MM.1S (cell line): Measurements from ENCODE around the gene CYP4F2.
"Not testable (repeated sequence)": the region's sequence is repeated elsewhere in the genome, so short reads cannot be mapped to it uniquely, and the experiment has no call there.

Source experiments
- DNase-seq: peaks from one replicate; pipeline ENCODE4 v3.0.0-alpha.2; 2015
- H2AFZ ChIP-seq: fragments of 300-600 bp; sonication (generic); 2 replicates; pipeline ENCODE4 v1.6.0; 2016; ENCODE audit warnings: antibody characterized with exemption, low read length
- H3F3A ChIP-seq: fragments of 300-600 bp; sonication (generic); 2 replicates; pipeline ENCODE4 v1.6.1; 2016; ENCODE audit warnings: mild to moderate bottlenecking, antibody characterized with exemption, low read length, moderate library complexity, mixed read lengths; ENCODE audit not compliant: insufficient read depth
- H3K27ac ChIP-seq: fragments of 300-600 bp; sonication (generic); 2 replicates; pipeline ENCODE4 v1.5.1; 2016; ENCODE audit warnings: mild to moderate bottlenecking, low read length
- H3K27me3 ChIP-seq: fragments of 300-600 bp; sonication (generic); replicated peaks from 2 replicates; pipeline ENCODE4 v1.6.0; 2016; ENCODE audit warnings: low read length; ENCODE audit not compliant: insufficient read depth
- H3K36me3 ChIP-seq: fragments of 300-600 bp; sonication (generic); replicated peaks from 2 replicates; pipeline ENCODE4 v1.6.1; 2016; ENCODE audit warnings: mild to moderate bottlenecking, low read length, mixed read lengths; ENCODE audit not compliant: insufficient read depth
- H3K4me1 ChIP-seq: fragments of 300-600 bp; sonication (generic); 2 replicates; pipeline ENCODE4 v1.6.1; 2016; ENCODE audit warnings: low read length, mixed read lengths
- H3K4me2 ChIP-seq: fragments of 300-600 bp; sonication (generic); 2 replicates; pipeline ENCODE4 v1.6.0; 2016; ENCODE audit warnings: low read depth, low read length
- H3K4me3 ChIP-seq: fragments of 300-600 bp; sonication (generic); 2 replicates; pipeline ENCODE4 v1.5.1; 2016; ENCODE audit warnings: low read length, mixed read lengths
- H3K79me2 ChIP-seq: fragments of 300-600 bp; sonication (generic); 2 replicates; pipeline ENCODE4 v1.6.1; 2016; ENCODE audit warnings: mixed run types, low read length, mixed read lengths
- H3K9ac ChIP-seq: fragments of 300-600 bp; sonication (generic); 2 replicates; pipeline ENCODE4 v1.6.1; 2016; ENCODE audit warnings: low read length, mixed read lengths
- H3K9me2 ChIP-seq: fragments of 300-600 bp; sonication (generic); replicated peaks from 2 replicates; pipeline ENCODE4 v1.6.1; 2016; ENCODE audit warnings: mild to moderate bottlenecking, low read length, mixed read lengths; ENCODE audit not compliant: insufficient read depth
- H3K9me3 ChIP-seq: fragments of 300-600 bp; sonication (generic); replicated peaks from 2 replicates; pipeline ENCODE4 v1.6.1; 2016; ENCODE audit warnings: mild to moderate bottlenecking, low read length, mixed read lengths; ENCODE audit not compliant: insufficient read depth
- H4K20me1 ChIP-seq: fragments of 300-600 bp; sonication (generic); 2 replicates; pipeline ENCODE4 v1.6.1; 2016; ENCODE audit warnings: mild to moderate bottlenecking, low read length, moderate library complexity, mixed read lengths; ENCODE audit not compliant: insufficient read depth
- CTCF ChIP-seq: fragments of 300-600 bp; sonication (generic); IDR thresholded peaks from 2 replicates; pipeline ENCODE4 v1.5.1; 2016; ENCODE audit warnings: antibody characterized with exemption, low read length, mixed read lengths
- EZH2 ChIP-seq: fragments of 300-600 bp; sonication (generic); optimal IDR thresholded peaks from 2 replicates; pipeline ENCODE3; 2017; ENCODE audit warnings: low read depth, mild to moderate bottlenecking, antibody characterized with exemption, low read length, mixed read lengths
- EZH2phosphoT487 ChIP-seq: fragments of 300-600 bp; sonication (generic); IDR thresholded peaks from 2 replicates; pipeline ENCODE4 v1.6.1; 2018; ENCODE audit warnings: antibody characterized with exemption, low read length

CYP4F2 gene

GRCh38 chr19:15859187-15859586 lies 38.7 kb downstream of the CYP4F2 start:
- Histone ChIP-seq H3K4me2 (no peak overlapping the region), H3K4me1 (no peaks in the 10 kb centered on the region), H3F3A (no peaks in the 10 kb centered on the region), H3K36me3 (no peaks in the 10 kb centered on the region), H3K4me3 (no peak overlapping the region), H3K27me3 (peaks cover 71% of the 10 kb centered on the region), H3K9me2 (no peaks in the 10 kb centered on the region), H2AFZ (no peak overlapping the region), H3K27ac (no peak overlapping the region), H3K9me3 (no peaks in the 10 kb centered on the region), H3K79me2 (no peaks in the 10 kb centered on the region), H4K20me1 (no peaks in the 10 kb centered on the region), H3K9ac (no peak overlapping the region)
- DNase-seq = no peak
- no peak for TF ChIP-seq CTCF
- no peak for TF ChIP-seq EZH2
- TF ChIP-seq EZH2phosphoT487 = no peak

GRCh38 chr19:15850385-15850784 lies 47.5 kb downstream of the CYP4F2 start:
- no peak overlapping the region for H3K4me3 ChIP-seq
- H3K4me2 ChIP-seq = no peak overlapping the region
- no peaks in the 10 kb centered on the region for H3K79me2 ChIP-seq
- no peak overlapping the region for H3K27ac ChIP-seq
- H3K36me3 ChIP-seq = no peaks in the 10 kb centered on the region
- no peaks in the 10 kb centered on the region for H3F3A ChIP-seq
- no peaks in the 10 kb centered on the region for H4K20me1 ChIP-seq
- H3K9me3 ChIP-seq = no peaks in the 10 kb centered on the region
- H3K27me3 ChIP-seq = peaks cover 68% of the 10 kb centered on the region
- H2AFZ ChIP-seq = no peak overlapping the region
- TF ChIP-seq CTCF (no peak), EZH2phosphoT487 (no peak), EZH2 (no peak)
- DNase-seq = no peak
- no peaks in the 10 kb centered on the region for H3K9me2 ChIP-seq
- H3K4me1 ChIP-seq = no peaks in the 10 kb centered on the region
- no peak overlapping the region for H3K9ac ChIP-seq

GRCh38 chr19:15846923-15847322 lies 51.0 kb downstream of the CYP4F2 start:
- Histone ChIP-seq H3K27me3 (peaks cover 65% of the 10 kb centered on the region), H3K79me2 (no peaks in the 10 kb centered on the region), H3K9ac (no peak overlapping the region), H3F3A (no peaks in the 10 kb centered on the region), H2AFZ (no peak overlapping the region), H3K4me1 (no peaks in the 10 kb centered on the region), H3K27ac (no peak overlapping the region), H4K20me1 (no peaks in the 10 kb centered on the region), H3K9me2 (no peaks in the 10 kb centered on the region), H3K4me2 (no peak overlapping the region), H3K4me3 (no peak overlapping the region), H3K9me3 (no peaks in the 10 kb centered on the region), H3K36me3 (no peaks in the 10 kb centered on the region)
- TF ChIP-seq EZH2 (no peak), EZH2phosphoT487 (no peak), CTCF (no peak)
- DNase-seq = no peak

GRCh38 chr19:15843894-15844222 lies 54.0 kb downstream of the CYP4F2 start:
- H3K4me1 ChIP-seq, H3K9ac ChIP-seq, H4K20me1 ChIP-seq, H3F3A ChIP-seq, H3K4me3 ChIP-seq, H3K9me2 ChIP-seq, DNase-seq, H3K9me3 ChIP-seq, H3K79me2 ChIP-seq, H3K27ac ChIP-seq, H3K4me2 ChIP-seq, H2AFZ ChIP-seq, H3K36me3 ChIP-seq: not testable (repeated sequence)
- H3K27me3 ChIP-seq = peaks cover 63% of the 10 kb centered on the region
